Measurements from ENCODE around the gene EIF4E3.

Gene EIF4E3

DNA sequence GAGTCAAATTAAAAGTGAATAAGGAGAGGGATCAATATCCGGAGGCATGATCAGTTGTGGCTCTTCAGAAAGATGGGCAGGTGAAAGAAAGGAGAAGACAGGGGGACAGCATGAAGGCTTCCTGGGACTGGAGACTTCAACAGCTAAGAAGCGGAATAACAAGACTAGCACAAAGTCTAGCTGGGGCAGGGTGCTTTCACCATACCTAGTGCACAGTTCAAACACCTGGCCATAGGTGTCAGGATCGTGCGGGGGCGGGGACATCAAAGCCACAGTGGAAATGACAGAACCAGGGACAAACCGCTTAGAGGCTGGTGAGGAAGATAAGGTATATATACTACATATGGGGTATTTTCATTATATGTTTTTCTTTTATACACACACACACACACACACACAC lies 75.4 kb downstream of the EIF4E3 start:
- no peak for DNase-seq (ENCODE audit: low read depth in 2 of 2)

DNA sequence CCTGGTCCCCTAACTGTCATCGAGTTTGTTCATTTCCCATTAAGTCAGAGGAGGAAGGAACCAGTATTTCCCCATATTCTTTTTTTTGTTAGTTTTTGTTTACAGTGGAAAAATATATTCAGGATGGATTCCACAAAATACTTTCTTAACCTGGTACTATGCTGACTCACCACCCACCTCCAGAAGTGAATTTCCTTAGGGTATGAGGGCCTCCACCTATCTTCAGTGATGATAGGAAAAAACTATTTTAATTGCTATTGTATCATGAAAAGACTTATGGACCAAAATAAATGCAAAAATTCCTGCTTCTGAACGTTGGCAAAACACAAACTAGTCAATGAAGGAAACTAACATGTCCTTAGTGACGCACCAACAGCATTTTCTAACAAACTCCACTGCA lies 77.5 kb downstream of the EIF4E3 start:
- DNase-seq (ENCODE audit: low read depth in 2 of 2), result no peak

DNA sequence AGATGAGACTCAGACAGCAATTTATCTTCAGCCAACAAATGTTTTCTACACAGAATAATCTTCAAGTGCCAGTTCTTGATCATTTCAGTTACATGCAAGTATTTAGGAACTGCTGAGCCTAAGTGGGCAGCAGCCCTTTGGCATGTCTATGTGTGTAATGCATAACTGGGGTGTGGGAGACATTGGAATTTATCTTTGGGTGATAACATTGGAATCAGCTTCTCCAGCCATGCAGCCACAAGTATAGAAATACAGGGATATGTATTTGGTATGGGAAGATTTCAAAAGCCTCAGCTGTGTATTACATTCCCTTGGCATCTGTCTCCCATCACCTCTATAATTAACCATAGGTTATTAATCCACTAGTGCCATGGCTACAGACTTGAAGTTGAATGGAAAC lies 78.2 kb downstream of the EIF4E3 start:
- no peak for DNase-seq (ENCODE audit: low read depth in 2 of 2)

DNA sequence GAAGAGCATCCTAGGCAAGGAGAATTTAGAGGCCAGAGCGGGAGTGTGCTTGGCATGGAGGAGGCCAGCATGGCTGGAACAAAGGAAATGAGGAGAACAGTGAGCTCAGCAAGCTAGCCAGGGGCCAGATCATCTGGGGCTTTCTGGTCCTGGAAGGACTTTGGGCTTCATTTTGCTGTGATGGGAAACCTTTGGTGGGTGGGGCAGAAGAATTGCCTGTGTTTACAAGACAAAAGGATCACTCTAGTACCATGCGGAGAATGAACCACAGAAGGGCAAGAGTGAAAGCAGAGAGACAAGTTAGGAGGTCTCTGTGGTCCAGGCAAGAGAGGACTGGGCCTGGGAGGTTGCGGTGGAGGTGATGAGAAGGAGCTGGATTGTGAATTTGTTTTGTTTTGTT lies 80.1 kb downstream of the EIF4E3 start:
- DNase-seq (ENCODE audit: low read depth in 2 of 2), result no peak

DNA sequence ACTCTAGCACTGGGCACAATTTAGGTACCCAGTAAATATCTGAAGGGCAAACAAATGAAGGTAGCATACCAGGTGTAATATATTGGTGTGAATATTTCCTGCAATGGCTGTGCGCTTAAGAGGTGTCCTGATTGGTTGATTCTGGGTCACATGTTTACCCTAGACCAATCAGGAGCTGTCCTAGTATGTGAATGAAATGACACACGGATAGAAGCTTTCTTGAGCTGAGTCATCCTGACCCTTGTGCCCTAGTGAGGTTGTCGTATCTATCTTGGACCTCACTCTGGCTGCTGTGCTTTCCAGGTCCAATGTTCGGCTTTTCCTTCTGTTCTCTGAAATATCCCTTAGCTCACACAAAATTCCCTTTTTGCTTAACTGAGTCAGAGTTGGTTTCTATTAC lies 83.5 kb downstream of the EIF4E3 start:
- DNase-seq (ENCODE audit: low read depth in 2 of 2), result no peak

DNA sequence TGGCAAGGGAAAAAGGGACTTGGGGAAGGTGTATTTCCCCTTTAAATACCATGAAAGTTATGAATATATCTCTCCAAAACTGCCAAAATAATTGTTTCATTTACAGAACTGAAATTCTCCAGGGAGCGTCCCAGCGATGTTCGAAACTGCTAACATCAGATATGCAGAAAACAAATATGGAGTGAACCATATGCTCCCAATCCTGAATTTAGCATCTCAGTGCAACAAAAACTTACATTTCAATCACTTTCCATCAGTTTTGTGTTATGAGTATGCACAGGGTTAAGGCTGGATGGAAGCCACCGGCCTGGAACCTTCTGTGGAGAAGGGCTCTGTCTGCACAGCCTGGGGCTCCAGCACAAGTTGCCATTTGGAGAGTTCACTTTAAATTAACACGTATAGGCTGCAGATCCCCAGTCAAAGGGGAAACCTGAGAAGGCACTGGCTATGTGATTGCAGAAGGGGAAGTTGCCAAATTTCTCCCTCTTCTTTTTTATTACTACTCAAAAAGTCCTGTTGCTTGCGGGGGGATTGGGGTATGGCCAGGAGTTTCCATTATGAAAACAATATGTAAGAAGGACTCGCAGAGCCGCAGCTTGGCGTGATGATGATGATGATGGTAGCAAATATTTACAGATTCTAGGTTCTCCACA lies 84.7 kb downstream of the EIF4E3 start:
- no peak for DNase-seq (ENCODE audit: low read depth in 2 of 2)

DNA sequence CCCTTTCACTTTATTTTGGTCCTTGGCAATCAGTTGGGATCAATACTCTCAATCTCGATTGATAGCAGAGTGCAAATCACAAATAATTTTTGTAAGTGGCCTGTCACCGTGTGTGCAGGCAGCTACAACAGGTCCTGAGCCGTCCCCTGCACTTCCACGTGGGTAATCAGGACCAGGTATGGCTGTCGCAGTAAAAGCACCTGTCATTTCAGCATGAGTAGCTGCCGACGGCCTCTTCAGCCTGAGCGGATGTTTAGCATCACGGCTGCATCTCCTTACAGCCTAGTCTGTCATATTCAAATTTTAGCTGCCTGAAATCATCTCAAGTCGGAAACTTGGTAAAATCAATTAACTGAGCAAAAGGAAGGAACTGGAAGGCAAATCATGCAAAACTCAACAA lies 88.7 kb downstream of the EIF4E3 start:
- no peak for DNase-seq (ENCODE audit: low read depth in 2 of 2)

DNA sequence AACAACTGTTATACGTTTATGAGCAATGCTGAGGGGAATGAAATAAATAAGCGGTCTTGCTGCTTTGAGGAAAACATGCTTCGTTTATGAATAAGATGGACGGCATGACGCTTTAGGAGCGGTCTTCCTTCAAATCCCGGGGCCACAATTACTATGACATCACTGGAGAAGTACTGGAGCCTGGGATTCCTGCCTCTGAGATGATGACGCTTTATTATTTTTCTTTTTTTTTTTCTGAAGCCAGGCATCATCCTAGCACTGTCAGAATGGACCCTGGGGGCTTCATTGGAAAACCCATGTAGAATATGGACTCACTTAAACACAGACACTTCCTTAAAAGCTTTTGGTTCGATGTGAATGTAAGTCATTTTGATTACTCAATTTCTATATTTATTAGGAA lies 89.2 kb downstream of the EIF4E3 start:
- DNase-seq (ENCODE audit: low read depth in 2 of 2), result no peak

DNA sequence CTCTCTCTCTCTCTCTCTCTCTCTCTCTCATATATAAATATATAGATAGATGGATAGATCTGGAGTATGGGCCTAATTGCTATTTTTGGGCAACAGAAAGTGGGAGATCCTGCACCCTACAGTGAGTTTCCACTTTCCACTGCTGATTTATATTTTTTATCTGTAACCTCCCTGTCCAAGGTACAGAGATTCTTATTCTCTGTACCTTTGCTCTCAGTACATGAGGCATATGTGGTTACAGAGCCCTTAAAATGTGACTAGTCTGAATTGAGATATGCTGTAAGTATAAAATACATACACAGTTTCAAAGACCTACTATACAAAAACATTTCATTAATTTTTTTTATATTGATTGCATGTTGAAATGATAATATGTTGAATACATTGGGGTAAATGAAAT lies 90.5 kb downstream of the EIF4E3 start:
- no peak for DNase-seq (ENCODE audit: low read depth in 2 of 2)

DNA sequence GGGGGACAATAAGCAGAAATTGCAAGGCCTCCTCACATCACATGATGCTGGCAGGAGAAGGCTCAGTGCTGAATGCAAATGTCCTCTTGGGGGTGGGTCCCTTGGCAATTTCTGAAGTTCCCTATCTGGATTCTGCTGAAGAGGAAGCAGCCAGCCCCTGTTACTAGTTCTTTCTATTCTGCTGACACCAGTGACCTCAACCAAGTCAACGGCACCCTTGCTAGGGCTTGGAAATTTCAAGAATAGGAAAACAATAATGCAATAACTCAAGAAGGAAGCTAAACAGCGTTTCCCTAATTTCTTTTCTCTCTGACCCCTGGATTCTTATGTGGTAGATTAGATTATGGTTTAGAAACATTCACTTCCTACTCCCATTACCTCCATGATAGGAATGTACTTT lies 95.5 kb downstream of the EIF4E3 start:
- DNase-seq (ENCODE audit: low read depth in 2 of 2), result no peak

DNA sequence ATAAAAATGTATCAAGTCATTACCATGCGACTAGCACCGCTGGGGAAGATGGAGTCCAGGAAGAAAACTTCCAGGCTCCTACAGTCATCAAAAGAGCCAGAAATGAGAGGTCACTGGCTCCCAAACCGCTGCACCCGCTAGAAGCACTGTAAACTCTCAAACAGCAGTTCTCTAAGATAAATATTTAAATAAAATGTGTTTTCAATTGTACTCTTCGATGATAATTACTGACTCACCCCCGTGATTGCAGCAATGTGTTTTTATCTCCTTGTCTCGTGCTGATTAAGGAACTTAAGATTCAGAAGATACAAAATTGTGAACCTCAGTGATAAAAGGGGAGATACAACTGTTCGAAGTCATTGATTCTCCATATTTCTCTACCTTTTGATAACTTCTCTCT lies 95.9 kb downstream of the EIF4E3 start:
- DNase-seq (ENCODE audit: low read depth in 2 of 2), result no peak

DNA sequence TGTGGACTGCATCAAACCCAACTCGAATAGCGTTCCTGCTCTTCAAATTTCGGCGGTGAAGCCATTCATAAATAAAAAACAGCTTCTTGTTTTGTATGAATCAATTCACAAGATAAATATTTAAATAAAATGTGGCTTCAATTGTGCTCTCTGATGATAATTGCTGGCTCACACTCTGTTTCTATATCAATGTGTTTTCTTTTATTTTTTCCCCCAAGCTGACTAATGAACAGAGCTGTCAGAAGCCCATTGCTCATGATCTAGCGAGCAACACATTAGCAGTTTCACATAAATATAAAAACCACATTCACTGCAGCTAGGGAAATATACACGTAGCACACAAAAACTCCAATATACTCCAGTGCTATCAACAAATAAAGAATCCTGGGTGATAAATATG lies 96.7 kb downstream of the EIF4E3 start:
- no peak for DNase-seq (ENCODE audit: low read depth in 2 of 2)

DNA sequence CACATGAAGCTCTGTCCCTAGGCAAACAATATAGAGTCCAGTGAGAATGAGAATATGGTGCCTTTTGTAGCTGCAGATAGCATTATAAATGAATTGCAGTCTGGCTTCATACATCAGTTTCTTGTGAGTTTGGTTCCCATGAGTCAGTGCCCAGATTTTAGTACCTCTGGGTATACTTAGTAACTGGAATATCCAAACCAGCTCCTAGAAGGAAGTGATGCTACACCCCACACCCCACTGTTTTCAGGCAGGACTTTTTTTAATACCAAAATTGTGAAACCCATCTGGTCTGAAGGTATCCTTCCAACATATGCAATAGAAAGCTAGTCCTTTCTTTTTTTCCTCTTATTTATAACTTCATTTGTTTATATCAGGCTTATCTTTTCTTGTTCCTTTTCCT lies 99.5 kb downstream of the EIF4E3 start:
- DNase-seq (ENCODE audit: low read depth in 2 of 2), result no peak

Data from stimulated activated CD8-positive, alpha-beta memory T cell treated with anti-CD3 and anti-CD28 coated beads, Interleukin-2, amount 100 ng/mL, for 48 hours (primary cell).